IPS-20b (cell line): Measurements from ENCODE around the gene GRAMD2A.
"Not testable (repeated sequence)": the region's sequence is repeated elsewhere in the genome, so short reads cannot be mapped to it uniquely, and the experiment has no call there.

ENCODE experiments used
- H3K27ac ChIP-seq: one replicate; pipeline ENCODE4 v1.5.1; 2013; ENCODE audit warnings: low read length
- H3K27me3 ChIP-seq: 2 replicates; pipeline ENCODE4 v1.6.1; 2013; ENCODE audit warnings: mild to moderate bottlenecking, low read length, inconsistent platforms; ENCODE audit not compliant: insufficient read depth
- H3K36me3 ChIP-seq: 2 replicates; pipeline ENCODE4 v1.6.1; 2013; ENCODE audit warnings: low read depth, mild to moderate bottlenecking, inconsistent platforms, low read length, moderate library complexity; ENCODE audit not compliant: insufficient read depth
- H3K4me1 ChIP-seq: 2 replicates; pipeline ENCODE4 v1.6.1; 2013; ENCODE audit warnings: mild to moderate bottlenecking, control low read depth, inconsistent platforms, low read length, moderate library complexity; ENCODE audit not compliant: insufficient read depth
- H3K4me3 ChIP-seq: 2 replicates; pipeline ENCODE4 v1.5.1; 2013; ENCODE audit warnings: mild to moderate bottlenecking, low read length, inconsistent platforms
- H3K9ac ChIP-seq: 2 replicates; pipeline ENCODE4 v1.6.1; 2013; ENCODE audit warnings: low read depth, mild to moderate bottlenecking, inconsistent platforms, low read length, moderate library complexity
- H3K9me3 ChIP-seq: 2 replicates; pipeline ENCODE4 v1.6.1; 2013; ENCODE audit warnings: mild to moderate bottlenecking, low read depth, low read length, inconsistent platforms; ENCODE audit not compliant: insufficient read depth

The GRAMD2A gene

DNA sequence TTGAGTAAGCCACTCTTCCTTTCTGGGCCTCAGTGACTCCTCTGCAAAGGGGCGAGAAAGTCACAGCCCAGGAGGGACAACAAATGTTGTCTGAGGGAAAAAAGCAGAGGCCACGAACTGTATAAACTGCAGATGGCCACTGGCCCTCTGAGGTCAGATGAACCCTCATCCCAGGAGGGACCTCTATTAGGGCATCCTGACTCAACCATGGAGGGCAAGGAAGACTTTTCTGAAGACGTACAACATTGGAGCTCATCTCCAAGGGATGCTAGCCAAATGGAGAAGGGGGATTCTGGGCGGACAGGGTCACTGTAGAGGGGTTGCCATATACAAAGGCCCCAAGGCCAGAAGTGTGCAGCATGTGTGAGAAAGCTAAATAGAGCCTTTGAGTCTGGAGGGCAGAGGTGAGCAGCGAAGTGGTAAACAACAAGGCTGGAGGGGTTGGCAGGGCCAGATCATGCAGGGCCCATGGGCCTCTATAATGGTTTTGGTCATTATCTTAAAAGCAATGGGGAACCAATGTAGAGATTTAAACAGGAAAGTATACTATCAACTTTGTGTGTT, 16.7 kb downstream of the GRAMD2A start:
- Histone ChIP-seq H3K4me3 (no peak overlapping the region), H3K4me1 (no peaks in the 10 kb centered on the region), H3K36me3 (no peaks in the 10 kb centered on the region), H3K27me3 (peaks cover 25% of the 10 kb centered on the region), H3K9me3 (no peaks in the 10 kb centered on the region), H3K27ac (no peak overlapping the region), H3K9ac (no peak overlapping the region)

DNA sequence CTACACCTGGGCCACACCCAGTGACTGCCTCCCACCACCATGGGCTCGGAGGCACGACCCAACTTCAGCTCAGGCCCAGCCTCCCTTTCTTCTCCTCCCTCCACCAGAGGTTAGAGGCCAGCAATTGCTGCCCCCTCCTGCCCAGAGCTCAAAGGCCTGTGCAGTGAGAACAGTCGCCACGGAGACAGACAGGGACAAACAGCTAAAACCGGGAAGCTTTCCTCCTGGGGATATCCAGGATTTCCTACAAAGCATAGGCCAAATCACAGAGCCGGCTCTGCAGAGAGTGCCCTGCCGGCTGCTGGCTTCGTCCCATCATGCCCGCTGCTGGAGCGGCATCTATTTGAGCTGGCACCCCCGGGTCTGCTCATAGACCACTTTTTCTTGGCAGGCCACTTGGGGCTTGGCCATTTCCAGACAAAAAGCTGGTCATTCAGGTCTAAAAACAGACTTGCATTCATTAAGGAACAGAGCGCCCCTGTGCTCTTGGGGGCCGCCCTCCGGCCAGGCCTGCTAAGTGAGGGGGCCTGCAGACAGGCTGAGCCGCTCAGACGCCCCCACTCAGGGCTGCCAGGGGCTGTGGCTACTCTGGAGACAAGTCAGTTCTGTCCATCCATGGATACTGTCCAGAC, 17.5 kb downstream of the GRAMD2A start:
- no peak overlapping the region for H3K9ac ChIP-seq
- peaks cover 20% of the 10 kb centered on the region for H3K27me3 ChIP-seq
- no peaks in the 10 kb centered on the region for H3K9me3 ChIP-seq
- H3K27ac ChIP-seq: no peak overlapping the region
- no peaks in the 10 kb centered on the region for H3K4me1 ChIP-seq
- H3K36me3 ChIP-seq: no peaks in the 10 kb centered on the region
- H3K4me3 ChIP-seq: no peak overlapping the region

DNA sequence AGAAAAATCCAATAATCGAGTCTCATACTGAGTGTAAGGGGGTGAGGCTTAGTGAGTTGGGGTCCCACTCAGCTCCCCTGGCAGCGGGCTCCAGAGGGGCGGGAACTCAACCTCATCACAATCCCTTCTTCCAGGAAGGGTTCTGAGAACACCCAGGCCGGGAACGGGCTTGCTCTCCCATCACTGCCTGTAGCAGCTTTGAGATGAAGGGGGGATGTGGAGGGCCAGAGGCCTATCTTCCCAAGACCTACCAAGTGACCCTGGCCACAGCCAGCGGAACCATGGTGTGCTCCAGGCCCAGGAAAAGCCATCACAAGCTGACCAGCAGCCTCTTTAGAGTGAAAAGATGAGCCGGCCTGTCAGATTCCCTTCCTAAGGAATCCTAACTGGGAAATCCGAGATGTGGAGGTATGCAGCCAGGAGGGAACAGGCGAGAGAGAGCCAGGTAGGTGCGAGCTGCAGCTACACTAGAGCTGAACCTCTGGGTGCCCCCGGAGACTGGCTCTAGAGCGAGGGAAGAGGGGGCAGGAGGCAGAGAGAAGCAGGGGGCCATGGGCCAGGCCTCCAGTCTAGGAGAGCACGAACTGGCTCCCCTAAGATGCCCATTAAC, 18.5 kb downstream of the GRAMD2A start:
- Histone ChIP-seq H3K9ac (no peak overlapping the region), H3K36me3 (no peaks in the 10 kb centered on the region), H3K27me3 (peaks cover 10% of the 10 kb centered on the region), H3K9me3 (no peaks in the 10 kb centered on the region), H3K27ac (no peak overlapping the region), H3K4me1 (no peaks in the 10 kb centered on the region), H3K4me3 (no peak overlapping the region)

DNA sequence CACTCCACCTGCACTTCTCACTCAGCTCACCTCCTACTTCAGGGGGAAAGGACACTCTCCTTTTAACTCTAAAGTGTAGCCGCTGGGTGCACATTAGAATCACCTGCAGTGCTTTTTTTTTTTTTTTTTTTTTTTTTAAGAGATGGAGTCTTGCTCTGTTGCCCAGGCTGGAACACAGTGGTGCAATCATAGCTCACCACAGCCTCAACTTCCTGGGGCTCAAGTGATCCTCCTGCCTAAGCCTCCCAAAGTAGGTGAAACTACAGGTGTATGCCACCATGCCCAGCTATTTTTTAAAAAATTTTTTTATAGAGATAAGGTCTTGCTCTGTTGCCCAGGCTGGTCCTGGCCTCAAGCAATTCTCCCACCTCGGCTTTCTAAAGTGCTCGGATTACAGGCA, 20.8 kb downstream of the GRAMD2A start:
- Histone ChIP-seq H3K27me3 (no peaks in the 10 kb centered on the region), H3K27ac (no peak overlapping the region), H3K9me3 (no peaks in the 10 kb centered on the region), H3K36me3 (no peaks in the 10 kb centered on the region), H3K9ac (no peak overlapping the region), H3K4me1 (no peaks in the 10 kb centered on the region), H3K4me3 (no peak overlapping the region)

DNA sequence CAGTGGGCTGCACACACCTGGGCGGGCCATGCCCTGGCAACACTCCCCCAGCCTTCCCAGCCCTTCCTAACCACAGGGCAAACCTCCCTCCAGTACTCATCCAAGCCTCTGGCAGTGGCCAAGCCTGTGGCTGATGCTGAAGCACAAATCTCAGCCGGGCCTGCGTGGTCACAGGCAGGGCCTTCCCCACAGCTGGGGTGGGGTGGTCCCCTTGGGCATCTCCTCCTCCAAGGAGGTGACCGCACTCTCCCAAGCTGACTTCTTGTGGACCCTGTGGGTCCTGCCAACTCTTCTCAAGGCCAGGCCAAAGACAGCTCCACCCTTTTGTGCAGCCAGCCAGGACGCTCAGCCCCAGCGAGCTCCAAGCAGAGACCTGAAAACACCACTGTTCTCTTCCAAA, 21.4 kb downstream of the GRAMD2A start:
- Histone ChIP-seq H3K36me3 (no peaks in the 10 kb centered on the region), H3K4me1 (no peaks in the 10 kb centered on the region), H3K27ac (no peak overlapping the region), H3K27me3 (no peaks in the 10 kb centered on the region), H3K4me3 (no peak overlapping the region), H3K9me3 (no peaks in the 10 kb centered on the region), H3K9ac (no peak overlapping the region)

DNA sequence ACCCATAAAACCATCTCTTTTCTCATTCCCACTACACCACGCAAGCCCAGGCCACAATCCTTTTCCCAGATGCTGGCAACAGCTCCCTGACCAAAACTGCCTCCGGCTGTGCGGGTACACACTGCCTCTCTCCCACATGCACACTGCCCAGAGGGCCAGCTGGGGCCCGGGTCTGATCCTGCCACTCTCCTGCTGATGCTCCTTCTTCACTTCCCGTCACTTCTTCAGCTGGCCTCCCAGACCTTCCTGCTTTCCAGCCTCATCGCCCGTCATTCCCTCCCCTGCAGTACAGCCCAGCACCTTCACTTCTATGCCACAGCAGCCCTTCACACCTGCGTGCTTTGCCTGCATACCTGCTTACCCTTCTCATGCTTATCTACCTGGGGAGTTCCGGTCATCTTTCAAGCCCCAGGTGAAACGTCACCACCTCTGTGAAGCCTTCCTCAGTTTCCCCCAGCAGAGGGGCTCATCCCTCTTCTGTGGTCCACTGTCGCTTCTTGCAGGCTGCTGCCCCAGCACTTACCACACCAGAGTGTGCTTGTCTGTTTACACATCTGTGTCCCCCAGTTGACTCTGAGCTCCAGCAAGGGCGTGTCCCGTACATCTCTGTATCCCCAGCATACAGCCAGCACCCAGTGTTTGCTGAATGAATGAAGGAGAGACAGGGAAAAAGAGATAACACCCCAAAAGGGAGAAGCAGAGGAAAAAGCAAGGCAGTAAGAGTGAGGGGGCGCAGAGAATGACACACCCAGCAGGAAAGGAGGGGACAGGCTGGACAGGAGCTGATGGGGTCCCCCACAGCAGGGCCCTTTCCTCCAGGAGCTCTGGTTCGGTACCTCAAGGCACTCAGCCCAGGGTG, 22.2 kb downstream of the GRAMD2A start:
- no peak overlapping the region for H3K4me3 ChIP-seq
- no peak overlapping the region for H3K27ac ChIP-seq
- H3K4me1 ChIP-seq: no peaks in the 10 kb centered on the region
- no peaks in the 10 kb centered on the region for H3K36me3 ChIP-seq
- no peak overlapping the region for H3K9ac ChIP-seq
- H3K27me3 ChIP-seq: no peaks in the 10 kb centered on the region
- H3K9me3 ChIP-seq: no peaks in the 10 kb centered on the region

DNA sequence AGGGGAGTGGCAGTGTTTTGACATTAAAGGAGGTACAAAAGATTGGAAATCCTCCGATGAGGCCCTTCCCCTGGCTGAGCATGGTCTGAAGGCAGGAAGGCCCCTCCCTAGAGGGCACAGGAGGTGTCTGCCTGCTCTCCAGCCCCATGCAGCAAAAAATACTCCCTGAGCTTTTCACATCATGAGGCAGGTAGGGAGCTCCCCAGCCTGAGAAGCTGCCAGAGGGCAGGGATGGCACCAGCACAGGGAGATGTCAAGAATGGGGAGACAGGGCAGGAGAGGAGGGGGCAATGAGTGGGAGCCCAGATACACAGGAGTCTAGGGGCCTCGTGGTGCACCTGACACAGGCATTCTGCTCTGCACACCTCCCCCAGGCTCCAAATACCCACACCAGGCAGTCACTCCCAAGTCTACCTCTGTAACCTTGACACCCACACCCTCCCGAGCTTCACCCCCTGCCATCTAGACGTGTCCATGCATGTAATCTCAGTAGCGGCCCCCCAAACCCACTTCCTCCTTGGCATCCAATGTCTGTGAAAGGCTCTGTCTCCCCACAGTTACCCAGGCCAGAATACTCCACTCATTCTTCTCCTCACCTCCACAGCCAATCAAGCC, 22.9 kb downstream of the GRAMD2A start:
- no peaks in the 10 kb centered on the region for H3K36me3 ChIP-seq
- no peak overlapping the region for H3K27ac ChIP-seq
- no peak overlapping the region for H3K4me3 ChIP-seq
- H3K9ac ChIP-seq: no peak overlapping the region
- no peaks in the 10 kb centered on the region for H3K4me1 ChIP-seq
- no peaks in the 10 kb centered on the region for H3K9me3 ChIP-seq
- H3K27me3 ChIP-seq: no peaks in the 10 kb centered on the region

DNA sequence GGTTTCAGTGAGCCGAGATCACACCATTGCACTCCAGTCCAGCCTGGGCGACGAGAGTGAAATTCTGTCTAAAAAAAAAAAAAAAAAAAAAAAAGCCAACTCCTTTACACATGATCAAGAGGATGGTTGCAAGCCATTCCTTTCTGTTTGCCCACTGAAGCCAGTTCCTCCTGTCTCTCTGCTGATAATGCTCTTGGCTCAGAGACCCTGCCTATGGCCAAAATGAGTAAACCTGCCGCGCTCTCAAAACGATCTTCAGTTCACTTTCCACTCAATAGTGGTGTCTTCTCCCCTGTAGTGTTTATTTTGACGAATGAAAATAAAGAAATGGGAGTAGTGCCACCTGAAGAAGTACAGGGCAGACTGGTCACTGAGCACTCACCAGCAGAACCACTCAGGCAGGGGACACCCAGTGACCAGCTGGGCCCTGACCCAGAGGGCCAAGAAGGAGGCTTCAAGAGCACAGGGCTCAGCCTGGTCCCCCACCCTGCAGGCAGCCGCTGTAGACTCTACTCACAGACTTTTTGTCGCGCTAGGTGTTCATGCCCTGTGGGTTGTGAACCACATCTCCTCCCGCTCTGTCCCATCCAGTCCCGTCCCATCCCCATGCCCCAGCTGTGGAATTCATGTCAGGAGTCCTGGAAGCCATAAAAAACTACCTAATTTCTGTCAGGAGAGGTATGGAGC, 23.6 kb downstream of the GRAMD2A start:
- Histone ChIP-seq H3K27me3 (no peaks in the 10 kb centered on the region), H3K4me3 (no peak overlapping the region), H3K9ac (no peak overlapping the region), H3K4me1 (no peaks in the 10 kb centered on the region), H3K9me3 (no peaks in the 10 kb centered on the region), H3K27ac (no peak overlapping the region), H3K36me3 (no peaks in the 10 kb centered on the region)

DNA sequence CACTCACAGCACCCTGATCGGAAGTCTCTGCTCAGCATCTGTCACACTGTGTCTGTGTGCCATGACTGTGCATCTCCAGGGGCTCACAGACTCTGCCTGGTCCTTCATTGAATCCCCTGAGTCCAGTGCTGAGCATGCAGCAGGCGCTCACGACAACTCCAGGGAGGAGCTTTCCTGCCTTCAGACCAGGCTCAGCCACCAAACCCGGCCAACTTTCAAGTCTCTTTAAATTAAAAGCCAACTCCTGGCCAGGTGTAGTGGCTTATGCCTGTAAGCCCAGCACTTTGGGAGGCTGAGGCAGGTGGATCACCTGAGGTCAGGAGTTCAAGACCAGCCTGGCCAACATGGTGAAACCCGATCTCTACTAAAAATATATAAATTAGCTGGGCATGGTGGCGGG, 24.2 kb downstream of the GRAMD2A start:
- Histone ChIP-seq H3K9me3 (no peaks in the 10 kb centered on the region), H3K27ac (no peak overlapping the region), H3K27me3 (no peaks in the 10 kb centered on the region), H3K4me1 (no peaks in the 10 kb centered on the region), H3K4me3 (no peak overlapping the region), H3K36me3 (no peaks in the 10 kb centered on the region), H3K9ac (no peak overlapping the region)

DNA sequence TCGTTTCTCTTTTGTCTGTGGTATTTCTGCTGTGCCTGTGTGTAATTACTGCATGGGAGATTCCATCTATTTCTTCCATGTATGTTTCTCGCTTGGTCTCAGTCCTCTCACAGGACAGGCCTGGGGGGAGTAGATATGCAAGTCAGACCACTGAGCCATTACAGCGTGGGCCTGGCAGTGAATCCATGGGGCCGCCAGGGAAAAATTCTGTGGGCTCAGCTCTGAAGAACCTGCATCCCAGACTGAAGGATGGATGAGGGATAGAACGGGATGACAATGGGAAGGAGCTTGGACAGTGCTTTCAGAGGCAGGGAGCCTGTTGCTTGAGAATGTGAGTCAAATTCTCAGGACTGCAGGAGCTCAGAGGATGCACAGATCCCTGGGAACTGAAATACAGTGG, 24.8 kb downstream of the GRAMD2A start:
- H3K4me3 ChIP-seq: no peak overlapping the region
- H3K4me1 ChIP-seq: no peaks in the 10 kb centered on the region
- no peak overlapping the region for H3K9ac ChIP-seq
- H3K27me3 ChIP-seq: no peaks in the 10 kb centered on the region
- no peaks in the 10 kb centered on the region for H3K36me3 ChIP-seq
- no peaks in the 10 kb centered on the region for H3K9me3 ChIP-seq
- H3K27ac ChIP-seq: no peak overlapping the region

DNA sequence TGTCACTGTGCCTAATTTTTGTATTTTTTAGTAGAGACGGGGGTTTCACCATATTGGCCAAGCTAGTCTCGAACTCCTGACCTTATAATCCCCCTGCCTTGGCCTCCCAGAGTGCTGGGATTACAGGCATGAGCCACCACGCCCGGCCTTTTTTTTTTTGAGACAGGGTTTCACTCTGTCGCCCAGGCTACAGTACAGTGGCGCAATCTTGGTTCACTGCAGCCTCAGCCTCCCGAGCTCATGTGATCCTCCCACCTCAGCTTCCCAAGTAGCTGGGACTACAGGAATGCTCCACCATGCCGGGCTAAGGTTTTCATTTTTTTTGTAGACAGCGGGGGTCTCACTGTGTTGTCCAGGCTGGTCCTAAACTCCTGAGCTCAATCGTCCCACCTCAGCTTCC, 25.6 kb downstream of the GRAMD2A start:
- not testable (repeated sequence) for H3K4me1 ChIP-seq, H3K27me3 ChIP-seq

More for the DNA sequence above, 25.6 kb downstream of the GRAMD2A start:
- not testable (repeated sequence) for H3K36me3 ChIP-seq, H3K9ac ChIP-seq, H3K9me3 ChIP-seq, H3K27ac ChIP-seq, H3K4me3 ChIP-seq
